Brain pericyte (primary cell): ENCODE measurements around the gene CHD6.

Experiments
- DNase-seq: peaks from one replicate; pipeline ENCODE4 v3.0.0-alpha.2; 2012; ENCODE audit warnings: low read depth, low spot score

Gene CHD6

DNA sequence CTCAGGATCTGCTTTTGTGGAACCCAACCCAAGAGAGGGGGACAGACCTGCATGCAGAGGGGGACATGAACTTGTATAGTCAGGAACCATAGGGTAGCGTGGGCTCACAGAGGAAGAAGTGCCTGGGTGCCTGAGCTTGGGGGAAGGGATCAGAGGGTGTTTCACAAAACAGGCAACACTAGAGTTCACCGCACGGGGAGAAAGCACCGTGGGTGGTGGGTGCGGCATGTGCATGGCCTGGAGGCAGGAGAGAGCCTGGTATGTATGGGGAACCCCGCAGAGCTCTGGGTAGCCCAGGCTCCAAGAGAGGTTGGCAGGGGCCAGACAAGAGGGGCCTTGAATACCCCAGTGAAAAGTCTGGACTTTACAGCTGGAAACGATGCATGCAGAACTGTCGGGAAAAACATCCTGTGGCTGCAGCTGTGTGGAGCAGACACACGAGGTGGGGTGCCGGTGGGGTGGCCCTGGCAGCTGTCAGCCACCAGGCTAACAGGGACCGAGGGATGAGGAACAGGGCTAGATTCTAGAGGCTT lies 244.9 kb downstream of the CHD6 start:
- no peak for DNase-seq

- no peak for DNase-seq
These were observed 246.8 kb downstream of the CHD6 start for GRCh38 chr20:41371371-41371770.

DNA sequence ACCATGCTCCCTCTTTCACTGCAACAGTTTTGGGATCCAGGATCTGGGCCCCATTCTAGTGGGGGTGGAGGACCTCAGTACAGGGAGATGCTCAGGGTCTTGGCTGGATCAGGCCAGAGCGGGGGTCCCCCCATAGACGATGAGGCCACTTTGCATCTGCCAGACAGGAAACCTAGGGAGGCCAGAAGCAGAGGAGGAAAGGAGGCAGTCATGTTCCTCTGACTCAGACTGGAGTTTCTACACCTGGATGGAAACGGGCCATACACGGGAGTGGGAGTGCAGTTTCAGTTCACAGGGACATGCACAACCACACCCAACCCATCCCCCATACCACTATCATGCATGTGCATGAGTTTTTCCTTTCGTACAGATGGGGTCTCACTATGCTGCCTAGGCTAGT lies 248.0 kb downstream of the CHD6 start:
- DNase-seq: no peak

DNA sequence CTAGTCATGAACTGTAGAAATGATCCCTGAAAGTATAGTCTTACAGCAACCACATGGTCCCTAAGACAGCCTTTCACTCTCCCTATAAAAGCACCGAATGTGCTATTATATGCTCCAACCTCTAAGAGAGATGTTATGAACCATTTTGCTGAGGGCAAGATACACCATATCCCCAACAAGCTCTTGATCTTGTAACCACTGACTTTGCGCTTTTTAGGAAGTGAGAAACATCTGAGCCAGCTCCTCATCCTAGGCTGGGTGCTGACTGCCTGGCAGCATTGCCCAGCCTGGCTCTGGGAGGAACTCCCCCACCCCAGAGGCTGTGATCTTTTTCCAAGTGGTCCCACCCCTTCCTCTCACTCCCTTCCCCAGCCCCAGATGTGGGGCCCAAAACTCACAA lies 248.5 kb downstream of the CHD6 start:
- DNase-seq: no peak

DNA sequence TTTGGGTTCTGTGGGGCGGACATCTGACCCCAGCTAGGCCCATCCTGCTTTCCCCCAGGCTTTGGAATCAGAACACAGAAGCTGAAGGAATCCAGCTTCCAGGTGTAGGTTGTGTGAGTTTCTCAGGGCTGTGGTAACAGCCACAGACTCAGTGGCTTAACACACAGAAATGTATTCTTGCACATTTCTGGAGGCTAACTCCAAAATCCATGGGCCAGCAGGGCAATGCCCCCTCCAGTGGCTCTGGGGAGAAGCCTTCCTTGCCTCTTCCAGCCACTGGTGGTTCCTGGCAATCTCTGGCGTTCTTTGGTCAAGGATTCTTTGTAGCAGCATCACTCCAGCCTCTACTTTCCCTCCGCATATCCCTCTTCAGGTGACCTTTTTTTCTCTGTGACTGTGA lies 250.2 kb downstream of the CHD6 start:
- DNase-seq: no peak

DNA sequence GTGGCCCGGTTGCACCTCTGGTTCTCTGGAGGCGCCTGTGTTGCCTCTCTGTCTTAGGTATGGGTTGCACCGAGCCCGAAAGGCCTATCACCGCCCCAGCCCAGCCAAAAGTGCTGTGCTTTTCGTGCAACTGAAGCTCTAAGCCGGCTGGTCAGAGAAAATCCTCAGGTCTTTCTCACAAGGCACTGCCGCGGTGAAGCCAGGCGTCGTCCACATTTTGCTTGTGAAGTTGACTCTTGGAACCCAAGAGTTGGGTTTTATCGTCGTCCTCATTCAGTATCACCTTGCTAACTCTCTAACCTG lies 250.8 kb downstream of the CHD6 start:
- no peak for DNase-seq

DNA sequence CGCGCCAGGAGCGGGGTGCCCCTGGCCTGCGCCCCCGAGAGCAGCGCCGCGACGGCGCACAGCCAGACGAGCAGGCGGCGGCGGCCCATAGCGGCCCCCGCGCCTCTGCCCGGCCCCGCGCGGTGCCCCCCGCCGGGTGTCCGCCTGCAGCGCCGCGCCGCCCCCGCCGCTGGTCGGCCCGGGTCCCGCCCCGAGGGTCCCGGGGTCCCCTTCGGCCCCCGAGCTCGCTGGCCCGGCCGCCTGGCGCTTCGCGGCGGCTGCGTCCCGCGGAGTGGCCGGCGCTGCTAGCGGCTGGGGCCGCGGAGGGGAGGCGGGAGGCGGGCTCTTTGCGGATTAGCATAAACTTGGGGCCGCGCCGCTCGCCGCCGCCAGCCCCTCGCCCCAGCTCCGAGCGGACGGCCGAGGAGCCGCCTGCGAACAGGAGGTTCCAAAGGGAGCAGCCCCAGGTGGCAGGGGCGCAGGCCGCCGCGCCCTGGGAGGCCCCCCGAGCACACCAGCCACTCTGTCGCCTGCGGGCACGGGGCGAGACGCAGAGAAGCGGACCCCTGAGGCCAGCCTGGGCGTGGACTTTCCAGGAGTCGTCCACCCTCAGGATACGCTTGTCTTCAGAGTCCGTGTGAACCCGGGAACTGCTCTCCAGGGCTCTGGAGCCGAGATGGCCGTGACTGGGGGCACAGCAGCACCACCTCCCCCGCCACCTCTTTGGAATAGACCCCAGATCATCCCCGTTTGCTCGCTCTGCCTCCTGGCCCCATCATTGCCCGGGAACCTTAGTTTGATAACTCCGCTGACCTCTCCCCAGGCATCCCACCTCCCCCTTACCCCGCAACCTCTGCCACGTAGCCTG lies 251.4 kb downstream of the CHD6 start, which contains the start of gene EMILIN3:
EMILIN3 (minus strand) TSS at position 273 of the 847 bp plus-strand sequence; CDS start at position 89, 184 bp downstream.
- no peak for DNase-seq

- DNase-seq: no peak
These were observed 252.2 kb downstream of the CHD6 start for GRCh38 chr20:41365777-41366545.

DNA sequence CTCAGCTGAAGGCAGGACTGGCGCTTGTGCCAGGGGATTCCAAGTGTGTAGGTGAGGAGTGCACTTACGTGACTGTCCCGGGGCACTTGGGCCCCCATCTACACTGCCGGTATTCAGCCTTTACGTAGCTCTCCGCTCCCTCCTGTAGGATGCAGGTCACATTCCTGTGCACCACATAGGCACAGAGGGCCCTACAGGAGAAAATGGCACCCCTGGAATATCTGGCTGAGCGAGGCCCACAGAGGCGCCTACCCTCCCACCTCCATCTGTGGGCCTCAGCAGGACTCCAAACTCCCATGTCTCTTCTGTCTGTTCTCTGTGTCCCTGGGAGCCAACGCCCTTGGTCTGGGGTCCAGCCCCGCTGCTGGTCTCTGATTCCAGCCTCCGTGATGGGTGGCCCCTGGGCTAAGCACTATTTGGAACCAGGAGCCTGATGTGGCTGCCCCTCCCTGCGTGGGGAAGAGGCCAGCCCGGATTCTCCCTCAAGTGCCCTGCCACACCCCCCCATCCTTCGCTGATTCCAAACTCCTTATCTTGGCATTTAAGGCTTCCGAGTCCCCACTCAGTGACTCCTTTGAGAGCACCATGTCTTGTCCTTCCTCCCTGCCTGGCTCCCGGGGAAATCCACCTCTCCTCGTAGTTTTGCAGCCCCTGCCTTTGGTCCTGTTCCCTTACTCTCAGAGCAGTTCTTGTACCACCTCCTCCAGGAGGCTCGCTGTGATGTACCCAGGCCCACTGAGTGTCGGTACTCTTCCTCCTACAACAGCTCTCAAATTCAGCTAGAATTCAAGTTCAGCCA lies 253.0 kb downstream of the CHD6 start:
- no peak for DNase-seq

- no peak for DNase-seq
These were observed 253.8 kb downstream of the CHD6 start for GRCh38 chr20:41364236-41364855.

GRCh38 chr20:41363601-41364000 lies 254.6 kb downstream of the CHD6 start:
- DNase-seq: no peak

GRCh38 chr20:41362748-41363140 lies 255.4 kb downstream of the CHD6 start:
- DNase-seq: no peak

- no peak for DNase-seq
These were observed 256.1 kb downstream of the CHD6 start for GRCh38 chr20:41361757-41362747.

DNA sequence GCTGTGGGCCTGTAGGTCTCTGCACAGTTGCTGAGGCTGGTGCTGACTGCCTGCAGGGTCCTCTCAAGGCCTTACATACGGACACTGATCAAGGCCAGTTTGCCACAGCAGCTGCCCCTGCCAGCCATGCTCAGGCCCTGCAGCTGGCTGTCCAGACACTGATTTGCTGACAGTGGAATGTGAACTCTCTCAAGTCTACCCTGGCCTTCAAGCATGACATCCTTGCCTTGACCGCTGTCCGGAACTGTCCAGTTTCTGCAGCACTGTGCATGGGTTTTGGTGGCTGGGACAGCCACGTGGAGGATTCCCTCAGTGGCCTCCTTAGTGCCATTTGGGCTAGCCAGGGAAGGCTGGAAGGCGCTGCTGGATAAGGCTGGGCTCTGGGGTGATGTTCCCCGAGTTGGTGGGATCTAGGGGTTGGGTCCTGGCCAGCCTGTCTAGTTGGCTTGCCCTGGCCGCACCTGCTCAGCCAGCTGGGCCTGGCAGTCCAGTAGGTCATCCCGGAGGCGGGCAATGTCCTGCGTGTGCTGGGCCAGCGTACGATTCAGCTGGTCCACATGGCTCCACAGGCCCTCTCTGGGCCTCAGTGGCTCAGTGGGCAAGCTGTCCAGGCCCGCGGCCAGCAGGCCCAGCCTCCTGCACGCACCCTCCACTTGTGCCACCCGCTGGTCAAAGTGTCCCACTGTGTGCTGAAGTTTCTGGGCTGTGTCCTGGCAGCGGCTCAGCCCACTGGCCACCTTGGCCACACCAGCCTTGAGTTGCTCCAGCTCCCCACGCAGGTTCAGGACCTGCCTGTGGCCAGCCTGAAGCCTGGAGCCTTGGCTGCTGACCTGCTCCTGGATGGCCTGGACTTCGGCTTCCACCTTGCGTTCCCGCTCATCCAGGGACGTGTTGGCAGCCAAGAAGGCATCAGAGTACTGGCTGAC lies 257.1 kb downstream of the CHD6 start:
- DNase-seq: no peak

- DNase-seq: no peak
These were observed 258.6 kb downstream of the CHD6 start for GRCh38 chr20:41359541-41360011.

GRCh38 chr20:41358717-41359116 lies 259.5 kb downstream of the CHD6 start:
- DNase-seq: no peak

DNA sequence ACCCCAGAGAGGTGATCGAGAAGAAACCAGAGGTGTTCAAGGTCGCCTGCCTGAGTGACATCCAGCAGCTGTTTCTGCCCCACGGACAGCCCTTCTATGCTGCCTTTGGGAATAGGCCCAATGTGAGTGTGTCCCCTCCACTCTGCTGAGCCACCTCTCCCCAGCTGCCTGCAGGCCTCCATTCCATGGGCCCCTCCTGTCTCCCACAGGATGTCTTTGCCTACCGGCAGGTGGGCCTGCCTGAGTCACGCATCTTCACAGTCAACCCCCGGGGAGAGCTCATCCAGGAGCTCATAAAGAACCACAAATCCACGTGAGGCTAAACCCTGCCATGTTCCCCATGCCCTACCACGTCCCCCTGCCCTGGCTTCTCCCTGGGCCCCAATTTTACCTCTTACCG lies 259.9 kb downstream of the CHD6 start:
- no peak for DNase-seq

- DNase-seq: no peak
These were observed 260.6 kb downstream of the CHD6 start for GRCh38 chr20:41357424-41358163.
